ENCODE measurements around the gene GABBR2.

Gene GABBR2

DNA sequence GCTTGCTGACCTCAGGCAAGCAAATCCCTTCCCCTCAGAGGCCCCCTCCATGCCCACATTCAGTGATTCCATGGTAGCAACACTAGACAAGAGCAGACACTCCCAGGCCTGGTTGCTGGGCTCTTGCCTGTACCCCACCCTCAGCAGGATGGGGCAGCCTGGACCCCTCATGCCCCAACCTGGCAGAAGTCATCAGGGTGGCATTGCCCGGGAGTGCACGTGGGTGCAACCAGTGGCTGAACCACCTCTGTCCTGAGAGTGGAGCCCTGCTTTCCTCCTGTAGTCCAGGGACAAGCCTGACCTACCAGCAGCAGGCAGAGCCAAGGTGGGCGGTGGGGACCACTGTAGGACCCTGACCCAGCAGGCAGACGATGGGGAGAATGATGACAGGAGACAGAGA, 387.5 kb downstream of the GABBR2 start:
- no peak for DNase-seq (ENCODE audit: insufficient read length, low spot score)
- FAIRE-seq: no peak
- TF ChIP-seq, protein P1, sequence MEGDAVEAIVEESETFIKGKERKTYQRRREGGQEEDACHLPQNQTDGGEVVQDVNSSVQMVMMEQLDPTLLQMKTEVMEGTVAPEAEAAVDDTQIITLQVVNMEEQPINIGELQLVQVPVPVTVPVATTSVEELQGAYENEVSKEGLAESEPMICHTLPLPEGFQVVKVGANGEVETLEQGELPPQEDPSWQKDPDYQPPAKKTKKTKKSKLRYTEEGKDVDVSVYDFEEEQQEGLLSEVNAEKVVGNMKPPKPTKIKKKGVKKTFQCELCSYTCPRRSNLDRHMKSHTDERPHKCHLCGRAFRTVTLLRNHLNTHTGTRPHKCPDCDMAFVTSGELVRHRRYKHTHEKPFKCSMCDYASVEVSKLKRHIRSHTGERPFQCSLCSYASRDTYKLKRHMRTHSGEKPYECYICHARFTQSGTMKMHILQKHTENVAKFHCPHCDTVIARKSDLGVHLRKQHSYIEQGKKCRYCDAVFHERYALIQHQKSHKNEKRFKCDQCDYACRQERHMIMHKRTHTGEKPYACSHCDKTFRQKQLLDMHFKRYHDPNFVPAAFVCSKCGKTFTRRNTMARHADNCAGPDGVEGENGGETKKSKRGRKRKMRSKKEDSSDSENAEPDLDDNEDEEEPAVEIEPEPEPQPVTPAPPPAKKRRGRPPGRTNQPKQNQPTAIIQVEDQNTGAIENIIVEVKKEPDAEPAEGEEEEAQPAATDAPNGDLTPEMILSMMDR (IDR thresholded peaks at IDR 0.05; ENCODE audit: insufficient read depth, missing control alignments): no peak

DNA sequence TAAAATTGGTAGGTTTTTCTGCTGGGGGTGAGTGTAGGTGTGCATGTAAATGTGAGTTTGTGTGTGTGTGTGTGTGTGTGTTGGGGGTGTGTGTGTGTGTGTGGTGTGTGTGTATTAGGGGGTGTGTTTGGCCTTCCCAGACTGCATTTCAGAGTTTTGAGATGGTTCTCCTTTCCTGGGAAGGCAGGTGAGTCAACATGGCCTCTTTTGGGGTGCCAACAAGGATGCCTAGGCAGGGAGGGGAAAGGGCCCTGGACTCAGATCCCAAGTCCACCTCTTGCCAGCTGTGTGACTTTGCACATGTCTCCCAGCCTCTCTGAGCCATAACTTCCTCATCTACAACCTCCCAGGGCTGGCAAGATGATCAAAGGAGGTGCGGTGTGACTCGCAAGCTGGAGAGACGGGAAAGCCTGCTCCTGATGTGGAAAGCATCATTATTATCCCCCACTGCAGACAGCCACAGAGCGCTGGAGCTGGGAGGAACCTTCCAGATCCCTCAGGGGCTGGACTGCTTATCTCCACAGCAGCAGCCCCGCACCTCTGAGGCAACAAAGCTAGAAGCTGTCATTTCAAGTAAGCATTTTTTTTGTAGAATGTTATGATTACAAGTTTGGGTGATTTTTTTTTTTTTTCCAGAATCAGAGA, 389.8 kb downstream of the GABBR2 start:
- no peak for DNase-seq (ENCODE audit: insufficient read length, low spot score)

DNA sequence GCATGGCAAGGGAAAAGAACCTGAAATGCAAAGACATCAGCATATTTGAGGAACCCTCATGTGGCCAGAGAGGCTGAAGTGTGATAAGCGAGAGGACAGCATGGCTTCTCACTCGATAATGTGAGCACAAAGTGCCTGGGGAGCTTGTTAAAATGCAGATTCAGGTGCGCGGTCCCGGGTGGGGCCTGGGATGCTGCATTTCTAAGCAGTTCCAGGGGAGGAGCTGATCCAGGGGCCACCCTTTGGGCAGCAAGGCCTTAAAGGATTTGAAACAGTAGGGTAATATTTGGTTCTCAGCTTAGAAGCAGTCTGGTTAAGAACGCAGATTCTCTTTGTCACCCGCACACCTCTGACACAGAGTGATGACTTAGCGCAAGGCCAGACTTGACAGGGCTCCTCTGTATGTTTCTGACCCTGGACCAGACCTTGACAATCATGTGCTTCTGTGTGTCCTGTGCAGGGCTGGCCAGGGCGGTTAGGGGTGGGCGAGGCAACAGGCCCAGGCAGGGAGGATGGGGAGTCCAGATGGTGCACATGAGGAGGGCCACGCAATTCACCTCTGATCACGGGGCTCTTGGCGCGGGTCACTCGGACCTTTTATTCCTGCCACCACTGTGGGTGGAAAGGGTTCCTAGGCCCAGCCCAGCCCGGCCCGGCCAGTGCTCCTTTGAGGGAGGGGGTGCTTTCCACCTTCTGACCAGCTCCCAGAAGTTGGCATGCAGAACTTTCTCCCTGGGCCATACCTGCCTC, 390.5 kb downstream of the GABBR2 start:
- DNase-seq (ENCODE audit: insufficient read length, low spot score): no peak
- TF ChIP-seq, protein P1 (IDR thresholded peaks at IDR 0.05; ENCODE audit: insufficient read depth, missing control alignments): no peak
- FAIRE-seq: no peak

More for the DNA sequence above, 389.8 kb downstream of the GABBR2 start:
- TF ChIP-seq, protein P1 (IDR thresholded peaks at IDR 0.05; ENCODE audit: insufficient read depth, missing control alignments): no peak
- no peak for FAIRE-seq

DNA sequence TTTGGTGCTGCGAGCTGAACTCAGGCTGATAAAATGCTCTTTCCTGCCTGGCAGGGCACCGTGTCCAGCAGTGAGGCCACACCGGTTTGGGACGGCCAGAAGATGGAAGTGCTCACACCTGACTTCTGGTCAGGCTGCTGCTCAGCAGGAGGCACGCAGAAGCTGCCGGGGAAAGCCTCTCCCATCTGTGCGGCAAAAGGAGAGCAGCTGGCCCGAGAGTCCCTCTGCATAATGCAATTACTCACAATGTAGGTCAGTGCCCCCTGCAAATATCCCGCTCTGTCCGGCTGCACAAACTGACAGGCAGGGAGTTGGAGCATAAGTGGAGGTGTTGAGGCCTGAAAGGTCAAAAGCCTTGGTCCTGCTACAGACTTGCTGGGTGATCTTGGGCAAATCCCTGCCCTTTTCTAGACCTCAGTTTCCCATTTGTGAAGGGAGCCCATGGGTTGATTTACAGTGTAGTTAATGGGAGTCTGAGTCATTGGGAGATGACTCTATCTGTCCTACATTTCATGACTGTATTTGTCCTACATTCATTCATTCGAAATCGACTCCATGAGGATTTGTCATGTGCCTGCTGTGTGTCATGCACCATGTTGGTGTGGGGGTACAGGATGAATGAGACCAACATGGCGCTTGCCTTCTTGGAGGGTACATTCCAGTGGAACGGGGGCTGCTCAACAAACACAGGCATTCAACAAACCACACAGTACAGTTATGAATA, 391.4 kb downstream of the GABBR2 start:
- DNase-seq (ENCODE audit: insufficient read length, low spot score): no peak
- no peak for FAIRE-seq
- TF ChIP-seq, protein P1 (IDR thresholded peaks at IDR 0.05; ENCODE audit: insufficient read depth, missing control alignments): no peak

DNA sequence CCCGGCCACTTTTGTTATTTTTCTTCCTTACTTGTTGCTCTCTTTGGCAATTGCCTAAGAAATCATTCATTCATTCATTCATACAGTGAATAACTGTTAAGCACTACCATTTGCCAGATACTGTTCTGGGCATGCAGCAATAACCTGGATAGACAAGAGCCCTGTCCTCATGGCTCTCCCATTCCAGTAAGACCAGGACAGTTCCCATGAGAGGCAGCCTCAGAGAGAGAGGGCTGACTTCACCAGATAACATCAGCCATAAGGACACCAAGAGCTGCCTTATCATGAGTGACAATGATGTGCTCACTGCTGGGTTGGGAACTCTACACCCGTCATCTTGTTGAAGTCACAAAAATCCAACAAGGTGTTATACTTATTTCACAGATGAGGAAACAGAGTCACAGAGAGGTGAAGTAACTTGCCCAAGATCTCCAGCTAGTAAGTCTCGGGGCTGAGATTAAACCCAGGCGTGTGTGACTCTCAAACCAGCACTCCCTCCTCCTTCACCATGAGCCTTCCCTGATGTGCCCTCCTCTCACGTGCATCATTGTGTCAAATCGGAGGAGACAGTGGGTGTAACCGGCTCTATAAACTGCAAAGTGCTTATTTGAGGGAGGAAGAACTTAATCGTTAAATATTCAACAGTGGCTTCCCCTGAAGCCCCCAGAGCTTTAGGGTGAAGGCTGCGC, 392.1 kb downstream of the GABBR2 start:
- FAIRE-seq: no peak
- TF ChIP-seq, protein P1 (IDR thresholded peaks at IDR 0.05; ENCODE audit: insufficient read depth, missing control alignments): no peak
- DNase-seq (ENCODE audit: insufficient read length, low spot score): no peak

DNA sequence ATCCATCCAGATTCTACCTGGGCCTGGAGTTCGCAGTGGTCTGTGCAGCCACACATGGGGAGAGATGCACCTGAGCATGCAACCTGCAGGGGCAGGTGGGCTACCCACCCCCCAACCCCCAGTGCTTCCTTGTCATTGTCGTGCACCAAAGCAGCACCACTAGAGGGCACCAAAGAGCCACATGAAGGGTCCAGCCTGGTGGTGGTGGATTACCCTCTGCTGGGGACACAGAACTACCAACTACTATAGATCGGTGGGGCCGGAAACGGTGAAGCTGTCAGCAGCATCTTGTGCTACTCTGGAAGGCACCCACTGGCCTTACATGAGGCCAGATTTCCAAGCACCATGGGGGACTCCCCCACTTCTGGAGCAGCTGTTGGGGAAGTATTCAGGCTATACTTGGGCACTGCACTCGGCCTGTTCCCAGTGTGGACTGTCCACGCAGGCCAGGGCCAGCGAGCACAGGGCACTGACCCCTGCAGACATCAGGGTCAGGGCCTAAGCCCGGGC, 393.1 kb downstream of the GABBR2 start:
- TF ChIP-seq, protein P1 (IDR thresholded peaks at IDR 0.05; ENCODE audit: insufficient read depth, missing control alignments): peak; percentile 92
- no peak for FAIRE-seq
- peak; percentile 77 for DNase-seq (ENCODE audit: insufficient read length, low spot score)

Measured in D721Med (cell line).